GM19099 (cell line): ENCODE data around the gene CDH22.

Experiments used
- POLR2A ChIP-seq: IDR thresholded peaks from 3 replicates; pipeline ENCODE4 v1.6.1; 2011; ENCODE audit warnings: low read depth; ENCODE audit not compliant: insufficient read length; ENCODE audit errors: extremely low read depth

The CDH22 gene

DNA sequence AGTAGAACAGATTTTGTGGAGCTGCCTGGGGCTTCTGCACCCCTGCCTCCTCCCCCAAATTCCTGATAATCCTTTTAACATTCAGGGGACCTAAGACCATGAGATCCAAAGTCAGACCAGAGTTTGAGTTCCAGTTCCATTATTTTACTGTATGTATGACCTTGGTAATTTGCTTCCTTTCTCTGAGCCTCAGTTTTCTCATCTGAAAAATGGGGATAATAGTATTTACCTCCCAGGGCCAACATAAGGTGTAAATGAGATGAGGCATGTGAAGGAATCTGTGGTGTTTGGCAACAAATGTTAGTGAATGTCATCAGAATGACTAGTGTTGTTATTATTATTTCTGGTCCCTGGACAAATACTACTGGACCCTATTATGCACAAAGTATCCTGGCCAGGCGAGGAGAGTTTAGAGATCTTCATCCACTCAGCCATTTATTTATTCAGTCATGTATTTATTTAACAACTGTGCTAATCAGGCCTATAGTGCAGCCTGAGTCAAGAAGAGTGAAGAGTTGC lies 47.3 kb downstream of the CDH22 start:
- TF ChIP-seq POLR2A, result no peak

DNA sequence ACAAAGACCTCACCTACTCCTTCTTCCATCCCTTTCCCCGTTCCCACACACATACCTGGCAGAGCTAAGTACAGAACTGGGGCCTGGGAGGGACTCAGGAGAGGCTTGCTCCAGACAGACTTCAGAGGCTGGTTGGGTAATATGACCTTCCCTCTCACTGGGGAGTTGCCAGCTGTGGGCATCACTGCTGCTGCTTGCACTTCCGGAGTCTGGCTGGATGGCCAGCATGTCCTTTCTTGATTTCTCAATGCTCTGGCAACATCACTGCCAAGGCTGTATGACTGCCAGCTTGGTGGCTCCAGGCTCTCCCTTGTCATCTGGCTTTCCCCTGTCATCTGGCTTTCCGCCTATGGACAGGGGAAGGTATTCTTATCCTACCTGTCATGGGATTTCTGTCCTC lies 47.8 kb downstream of the CDH22 start:
- no peak for TF ChIP-seq POLR2A

DNA sequence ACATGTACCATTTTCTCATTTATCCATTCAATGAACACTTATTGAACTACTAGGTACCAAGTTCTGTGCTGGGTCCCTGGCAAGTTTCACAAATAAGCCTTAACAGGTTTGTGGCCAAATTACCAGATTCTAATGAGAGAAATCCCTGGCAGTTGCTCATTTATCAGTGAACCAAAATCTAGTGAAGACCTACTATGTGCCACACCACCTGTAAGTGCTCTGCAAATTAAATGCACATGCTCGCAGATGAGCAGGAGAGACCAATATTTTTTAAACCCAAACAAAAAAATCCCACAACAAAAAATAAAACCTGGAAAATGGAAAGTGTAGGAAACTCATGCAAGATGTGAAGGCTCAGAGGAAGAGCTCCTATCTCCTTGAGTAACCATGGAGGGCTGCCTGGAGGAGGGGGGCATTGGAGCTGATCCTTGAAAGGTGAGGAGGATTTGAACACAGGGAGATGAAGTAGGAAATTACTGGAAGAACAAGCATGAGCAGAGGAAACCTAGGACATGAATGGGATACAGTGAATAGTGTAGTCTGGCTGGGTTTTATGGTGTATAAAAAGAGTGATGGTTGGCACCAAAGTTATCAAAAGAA lies 48.9 kb downstream of the CDH22 start:
- no peak for TF ChIP-seq POLR2A

DNA sequence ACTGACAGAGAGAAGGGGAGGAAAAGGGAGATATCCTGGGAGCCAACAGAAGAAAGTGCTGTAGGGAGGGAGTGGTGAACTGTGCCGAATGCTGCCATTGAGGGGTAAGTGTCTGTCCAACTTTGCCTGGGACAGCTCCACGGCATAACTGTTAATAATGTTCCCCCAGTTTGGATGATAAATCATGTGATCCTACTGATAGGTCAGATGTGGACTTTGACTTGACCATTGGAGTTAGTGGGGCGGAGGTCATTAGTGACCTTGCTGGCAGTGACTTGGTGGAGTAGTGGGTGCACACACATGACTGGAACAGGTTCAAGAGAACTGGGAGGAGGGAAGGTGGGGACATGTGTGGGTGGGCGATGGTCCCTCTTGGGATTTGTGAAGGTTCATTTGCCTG lies 50.4 kb downstream of the CDH22 start:
- TF ChIP-seq POLR2A, result no peak

DNA sequence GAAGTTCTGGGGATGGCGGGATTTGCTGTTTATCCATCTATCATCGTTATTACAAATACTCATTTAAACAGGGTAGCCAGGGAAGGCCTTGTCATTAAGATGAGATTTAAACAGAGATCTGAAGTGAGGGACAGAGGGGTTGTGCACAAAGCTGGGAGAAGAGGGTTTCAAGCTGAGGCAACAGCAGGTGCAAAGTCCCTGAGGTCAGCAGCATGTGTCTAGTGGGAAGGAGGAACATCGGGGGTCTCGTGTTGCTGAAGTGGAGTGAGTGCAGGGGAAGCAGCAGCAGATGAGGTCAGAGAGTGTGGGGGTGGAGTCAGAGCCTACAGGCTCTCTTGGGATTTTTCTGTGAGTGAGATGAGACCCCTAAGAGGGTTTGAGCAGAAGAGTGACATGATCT lies 52.0 kb downstream of the CDH22 start:
- no peak for TF ChIP-seq POLR2A

DNA sequence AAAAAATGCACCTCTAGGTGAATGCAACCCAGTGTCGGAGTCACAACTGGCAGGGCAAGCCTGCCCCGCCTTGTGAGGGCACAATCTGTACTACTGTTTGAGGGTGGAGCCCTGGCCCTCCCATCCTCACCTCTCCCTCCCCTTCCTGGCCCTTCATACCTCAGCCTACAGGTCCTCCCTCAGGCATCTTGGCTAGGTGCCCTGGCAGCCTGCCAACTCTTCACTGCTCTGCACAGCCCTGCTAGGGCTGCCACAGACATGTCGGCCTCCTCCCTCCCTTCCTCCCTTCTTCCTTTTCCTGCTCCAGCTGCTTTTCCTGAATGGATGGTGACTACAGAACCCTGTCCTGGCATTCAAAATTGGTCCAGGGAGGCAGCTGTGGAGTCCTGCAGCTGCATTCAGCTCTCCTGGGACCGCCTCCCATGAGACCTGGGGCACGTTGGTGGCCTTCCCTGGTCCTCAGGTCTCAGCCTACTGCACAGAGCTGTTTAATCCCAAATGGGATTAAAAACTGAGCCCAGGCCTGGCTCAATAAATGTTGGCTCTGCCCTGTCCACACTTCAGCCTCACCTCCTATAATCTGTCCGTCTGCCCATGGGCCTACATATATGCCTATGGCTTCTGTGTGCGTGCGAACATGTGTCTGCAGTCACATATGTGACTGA lies 52.7 kb downstream of the CDH22 start:
- TF ChIP-seq POLR2A, result no peak

DNA sequence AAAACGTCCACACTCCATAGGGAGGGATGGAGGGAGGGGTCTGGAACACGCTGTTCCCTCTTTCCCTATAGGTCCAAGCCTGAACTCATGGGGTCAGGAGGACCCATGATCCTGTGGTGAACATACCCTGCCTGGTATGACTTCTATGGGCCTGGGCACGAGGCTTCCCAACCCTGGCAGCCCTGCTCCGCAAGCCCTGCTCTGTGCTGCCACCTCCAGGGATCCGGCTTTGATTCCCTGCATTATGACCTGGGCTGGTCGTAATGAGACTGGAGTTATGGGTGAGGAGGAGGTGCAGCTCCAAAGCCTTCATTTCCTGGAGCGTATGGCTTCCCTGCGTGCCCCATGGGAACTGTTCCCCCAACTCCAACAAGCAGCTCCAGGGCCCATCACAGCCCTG lies 54.9 kb downstream of the CDH22 start:
- TF ChIP-seq POLR2A, result no peak

DNA sequence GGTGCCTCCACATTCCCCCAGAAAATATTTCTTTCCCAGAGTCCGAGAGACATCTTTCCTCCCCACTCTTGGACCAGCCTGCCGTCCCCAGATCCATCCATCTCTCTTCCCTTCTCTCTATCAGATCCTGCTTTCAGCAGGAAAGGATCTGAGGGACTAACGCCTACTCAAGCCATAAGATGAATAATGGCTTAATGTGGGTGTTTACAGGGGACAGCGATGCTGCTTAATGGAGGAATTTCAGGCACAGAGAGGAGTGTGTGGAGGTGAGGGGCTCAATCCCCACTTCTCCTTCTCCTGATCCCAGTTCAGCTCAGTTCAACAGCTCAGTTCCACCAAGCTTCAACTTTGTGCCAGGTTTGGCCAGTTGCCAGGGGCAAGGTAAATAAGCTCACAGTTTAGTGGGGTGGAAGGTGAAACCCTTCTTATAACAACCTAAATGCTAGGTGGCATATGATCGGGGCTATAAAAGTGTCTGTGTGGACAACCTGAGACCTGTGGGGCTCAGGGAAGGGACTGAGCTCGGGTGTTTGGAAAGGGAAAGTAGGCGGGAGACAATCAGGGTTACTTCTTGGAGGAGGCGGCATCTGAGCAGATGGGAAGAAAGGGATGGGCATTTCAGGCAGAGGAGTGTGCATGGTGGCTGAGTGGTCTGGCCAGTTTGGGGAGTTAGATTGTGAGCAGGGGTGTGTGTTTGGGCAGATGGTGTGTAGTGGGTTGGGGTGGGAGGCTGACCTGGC lies 55.8 kb downstream of the CDH22 start:
- TF ChIP-seq POLR2A, result no peak

DNA sequence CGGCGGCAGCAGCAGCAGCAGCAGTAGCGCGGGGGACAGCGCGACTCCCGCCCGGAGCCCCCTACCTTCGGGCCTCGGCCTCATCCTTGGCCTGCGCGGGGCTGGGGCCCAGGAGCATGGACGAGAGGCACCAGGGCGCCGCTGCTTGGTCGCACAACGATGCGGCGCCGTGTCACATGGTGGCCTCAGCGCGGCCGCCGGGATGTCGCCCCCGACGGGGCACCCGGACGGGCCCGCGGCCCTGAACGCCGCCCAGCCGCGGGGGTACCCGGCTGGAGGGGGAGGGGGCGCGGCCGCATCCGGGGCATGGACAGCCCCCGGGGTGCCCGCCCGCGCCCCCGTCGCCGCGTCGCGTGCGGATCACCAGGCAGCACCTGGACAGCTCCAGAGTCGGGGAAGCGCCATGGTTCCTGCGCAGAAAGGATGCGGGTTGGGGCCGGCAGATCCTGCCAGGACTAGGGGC lies 57.1 kb downstream of the CDH22 start:
- TF ChIP-seq POLR2A, result no peak

DNA sequence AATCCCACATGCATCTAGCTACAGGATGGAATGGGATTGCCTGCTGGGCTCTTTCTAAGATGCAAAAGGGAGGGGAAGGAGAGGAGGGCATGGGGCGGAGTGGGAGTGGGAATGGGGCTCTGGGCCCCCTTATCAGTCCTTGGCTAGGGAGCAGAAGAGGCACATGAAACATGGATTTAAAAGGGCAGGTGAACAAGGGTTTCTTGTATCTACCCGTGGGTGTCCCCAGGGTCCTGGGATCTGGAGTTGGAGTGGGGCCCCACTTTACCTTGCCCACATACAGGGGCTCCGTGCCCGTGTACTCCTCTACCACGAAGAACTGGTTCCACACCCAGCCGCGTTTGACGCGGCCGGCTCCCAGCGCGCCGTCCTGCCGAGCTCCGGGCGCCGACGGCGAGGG lies 57.5 kb downstream of the CDH22 start:
- TF ChIP-seq POLR2A, result no peak

DNA sequence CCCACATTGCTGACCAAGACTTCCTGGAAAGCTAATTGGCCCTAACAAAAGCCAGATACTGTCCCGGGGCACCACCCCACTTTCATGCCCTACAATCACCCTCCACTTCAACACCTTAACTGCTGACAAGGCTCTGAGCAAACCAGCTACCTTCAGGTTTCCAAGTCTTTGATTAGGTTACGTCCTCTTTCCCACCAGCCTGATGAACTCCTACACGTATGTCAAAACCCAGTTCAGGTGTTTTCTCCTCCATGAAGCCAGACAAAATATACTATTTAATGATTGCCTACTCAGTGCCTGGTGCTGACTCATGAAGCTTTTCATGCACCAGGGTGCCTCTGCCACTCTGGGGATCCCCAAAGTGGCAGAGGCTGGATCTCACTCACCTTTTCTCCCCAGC lies 58.6 kb downstream of the CDH22 start:
- TF ChIP-seq POLR2A, result no peak

DNA sequence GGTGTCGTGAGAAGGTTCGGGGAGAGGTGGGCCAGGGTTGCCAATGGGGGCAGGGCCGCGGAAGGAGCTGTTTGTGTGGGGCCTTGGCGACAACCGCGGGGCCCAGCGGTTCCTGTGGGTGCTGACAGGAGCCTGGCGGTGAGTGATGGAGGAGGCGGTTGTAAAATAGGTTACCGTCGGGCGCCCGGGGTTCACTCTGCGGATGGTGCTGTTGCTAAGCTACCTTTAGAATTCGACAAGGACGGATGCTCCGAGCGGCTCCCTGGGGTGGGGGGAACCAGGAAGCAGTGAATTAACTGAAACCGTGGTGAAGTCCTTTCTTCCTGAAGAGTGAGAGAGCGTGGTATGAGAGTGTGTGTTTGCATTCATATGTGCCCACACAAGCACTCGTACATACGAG lies 61.7 kb downstream of the CDH22 start:
- no peak for TF ChIP-seq POLR2A

DNA sequence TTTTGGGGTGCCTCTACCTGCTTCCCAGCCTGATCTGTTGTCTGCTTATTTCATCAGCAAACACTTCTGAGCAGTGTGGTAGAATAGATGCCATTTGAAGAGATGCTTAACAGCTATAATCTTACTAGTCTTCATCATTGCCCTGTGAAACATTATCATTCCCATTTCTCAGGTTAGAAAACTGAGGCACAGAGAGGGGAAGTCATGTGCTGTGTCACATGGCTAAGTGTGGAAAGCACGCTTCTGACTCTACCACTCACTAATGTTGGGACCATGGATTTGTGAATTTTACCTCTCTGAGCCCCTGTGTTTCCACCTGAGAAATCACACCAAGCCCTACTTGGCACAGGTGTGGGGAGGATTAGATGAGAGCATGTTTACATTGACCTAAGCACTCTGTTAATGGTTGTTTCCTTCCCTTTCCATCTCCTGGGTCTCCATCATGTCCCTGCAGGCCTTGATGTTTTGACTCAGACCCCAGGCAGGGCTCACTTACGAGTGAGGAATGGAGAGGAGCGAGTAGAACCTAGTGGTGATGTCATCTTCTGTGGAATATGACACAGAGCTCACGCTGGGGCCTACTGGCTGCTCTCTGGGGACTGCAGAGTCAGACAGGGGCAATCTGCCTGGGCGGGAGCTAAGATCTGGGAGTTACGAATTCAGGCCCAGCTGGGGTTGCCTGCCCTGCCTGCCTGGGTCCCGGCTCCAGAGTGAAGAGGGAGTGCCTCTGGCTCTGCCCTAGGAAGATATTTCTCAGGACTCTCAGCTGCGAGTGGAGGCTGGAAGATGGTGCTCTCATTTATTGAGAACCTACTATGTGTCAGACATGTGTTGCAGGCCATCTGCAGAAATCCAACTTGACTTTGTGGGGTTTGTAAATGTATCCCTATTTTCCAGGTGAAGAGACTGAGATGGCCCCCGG lies 64.3 kb downstream of the CDH22 start:
- TF ChIP-seq POLR2A, result no peak

DNA sequence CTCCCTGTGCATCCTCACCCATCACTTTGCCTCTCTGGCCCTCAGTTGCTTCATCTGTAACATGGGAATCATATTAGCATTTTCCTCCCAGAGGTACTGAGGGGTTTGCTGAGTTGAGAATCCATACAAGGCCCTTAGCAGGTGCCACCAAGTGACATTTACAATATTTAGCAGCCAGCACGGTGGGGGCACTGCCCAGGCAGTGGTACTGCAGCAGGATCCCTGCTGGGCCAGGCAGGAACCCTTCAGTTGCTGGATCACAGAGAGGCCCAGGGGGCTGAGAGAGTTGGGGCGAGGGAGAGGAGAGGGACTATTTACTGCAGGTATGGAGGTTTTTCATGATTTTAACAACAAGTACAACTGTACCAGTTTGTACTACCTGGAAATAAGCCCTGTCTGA lies 65.9 kb downstream of the CDH22 start:
- no peak for TF ChIP-seq POLR2A

DNA sequence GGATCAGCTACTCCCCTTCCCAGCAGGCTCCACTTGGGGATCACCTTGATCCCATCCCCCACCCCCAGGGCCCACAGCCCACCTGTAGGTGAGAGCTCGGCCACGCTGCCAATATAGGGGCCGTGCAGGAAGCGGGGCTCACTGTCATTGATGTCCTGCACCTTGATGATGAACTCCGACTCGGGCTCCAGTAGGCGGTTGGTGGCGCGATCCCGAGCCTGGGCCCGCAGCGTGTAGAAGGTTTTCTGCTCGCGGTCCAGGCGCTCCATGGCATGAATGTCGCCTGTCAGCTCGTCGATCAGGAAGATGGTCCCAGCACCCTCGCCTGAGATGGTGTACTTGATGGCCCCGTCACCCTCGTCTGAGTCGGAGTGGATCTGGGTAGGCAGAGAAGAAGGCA lies 67.4 kb downstream of the CDH22 start:
- TF ChIP-seq POLR2A, result no peak
